ENCODE results near the gene SCNN1A.

SCNN1A gene

DNA sequence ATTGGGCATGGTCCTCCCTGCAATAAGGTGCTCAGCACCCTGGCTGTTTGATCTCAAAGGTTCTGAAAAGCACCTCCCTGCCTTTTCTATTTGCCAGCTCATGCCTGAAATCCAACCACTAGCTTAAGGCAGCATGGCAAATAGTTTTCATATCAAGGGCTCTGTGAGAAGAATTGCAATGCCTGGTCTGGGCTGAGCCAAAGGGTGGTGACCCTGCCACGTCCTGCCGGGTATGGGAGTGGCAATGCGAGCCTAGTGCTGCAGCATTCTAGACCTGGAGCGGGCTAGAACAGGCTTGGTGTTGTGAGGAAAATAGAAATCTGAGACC, 2.3 kb upstream of the SCNN1A start:
- Histone ChIP-seq H3K27me3 (ENCODE audit: insufficient read depth, poor library complexity, severe bottlenecking) (no peaks in the 10 kb centered on the region), H3K4me3 (replicated peaks; ENCODE audit: insufficient read depth, low read length) (no peak overlapping the region), H3K27ac (replicated peaks) (no peak overlapping the region)
- TF ChIP-seq SPI1 (IDR thresholded peaks at IDR 0.05; ENCODE audit: borderline replicate concordance, low read depth) (no peak), GABPA (IDR thresholded peaks at IDR 0.05; ENCODE audit: low read depth) (no peak), POLR2AphosphoS5 (IDR thresholded peaks at IDR 0.05; ENCODE audit: low read depth) (no peak)
- TF ChIP-seq, protein P1, sequence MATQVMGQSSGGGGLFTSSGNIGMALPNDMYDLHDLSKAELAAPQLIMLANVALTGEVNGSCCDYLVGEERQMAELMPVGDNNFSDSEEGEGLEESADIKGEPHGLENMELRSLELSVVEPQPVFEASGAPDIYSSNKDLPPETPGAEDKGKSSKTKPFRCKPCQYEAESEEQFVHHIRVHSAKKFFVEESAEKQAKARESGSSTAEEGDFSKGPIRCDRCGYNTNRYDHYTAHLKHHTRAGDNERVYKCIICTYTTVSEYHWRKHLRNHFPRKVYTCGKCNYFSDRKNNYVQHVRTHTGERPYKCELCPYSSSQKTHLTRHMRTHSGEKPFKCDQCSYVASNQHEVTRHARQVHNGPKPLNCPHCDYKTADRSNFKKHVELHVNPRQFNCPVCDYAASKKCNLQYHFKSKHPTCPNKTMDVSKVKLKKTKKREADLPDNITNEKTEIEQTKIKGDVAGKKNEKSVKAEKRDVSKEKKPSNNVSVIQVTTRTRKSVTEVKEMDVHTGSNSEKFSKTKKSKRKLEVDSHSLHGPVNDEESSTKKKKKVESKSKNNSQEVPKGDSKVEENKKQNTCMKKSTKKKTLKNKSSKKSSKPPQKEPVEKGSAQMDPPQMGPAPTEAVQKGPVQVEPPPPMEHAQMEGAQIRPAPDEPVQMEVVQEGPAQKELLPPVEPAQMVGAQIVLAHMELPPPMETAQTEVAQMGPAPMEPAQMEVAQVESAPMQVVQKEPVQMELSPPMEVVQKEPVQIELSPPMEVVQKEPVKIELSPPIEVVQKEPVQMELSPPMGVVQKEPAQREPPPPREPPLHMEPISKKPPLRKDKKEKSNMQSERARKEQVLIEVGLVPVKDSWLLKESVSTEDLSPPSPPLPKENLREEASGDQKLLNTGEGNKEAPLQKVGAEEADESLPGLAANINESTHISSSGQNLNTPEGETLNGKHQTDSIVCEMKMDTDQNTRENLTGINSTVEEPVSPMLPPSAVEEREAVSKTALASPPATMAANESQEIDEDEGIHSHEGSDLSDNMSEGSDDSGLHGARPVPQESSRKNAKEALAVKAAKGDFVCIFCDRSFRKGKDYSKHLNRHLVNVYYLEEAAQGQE (IDR thresholded peaks at IDR 0.05; ENCODE audit: insufficient replicate concordance, low read depth), result no peak
- TF ChIP-seq, protein P2, sequence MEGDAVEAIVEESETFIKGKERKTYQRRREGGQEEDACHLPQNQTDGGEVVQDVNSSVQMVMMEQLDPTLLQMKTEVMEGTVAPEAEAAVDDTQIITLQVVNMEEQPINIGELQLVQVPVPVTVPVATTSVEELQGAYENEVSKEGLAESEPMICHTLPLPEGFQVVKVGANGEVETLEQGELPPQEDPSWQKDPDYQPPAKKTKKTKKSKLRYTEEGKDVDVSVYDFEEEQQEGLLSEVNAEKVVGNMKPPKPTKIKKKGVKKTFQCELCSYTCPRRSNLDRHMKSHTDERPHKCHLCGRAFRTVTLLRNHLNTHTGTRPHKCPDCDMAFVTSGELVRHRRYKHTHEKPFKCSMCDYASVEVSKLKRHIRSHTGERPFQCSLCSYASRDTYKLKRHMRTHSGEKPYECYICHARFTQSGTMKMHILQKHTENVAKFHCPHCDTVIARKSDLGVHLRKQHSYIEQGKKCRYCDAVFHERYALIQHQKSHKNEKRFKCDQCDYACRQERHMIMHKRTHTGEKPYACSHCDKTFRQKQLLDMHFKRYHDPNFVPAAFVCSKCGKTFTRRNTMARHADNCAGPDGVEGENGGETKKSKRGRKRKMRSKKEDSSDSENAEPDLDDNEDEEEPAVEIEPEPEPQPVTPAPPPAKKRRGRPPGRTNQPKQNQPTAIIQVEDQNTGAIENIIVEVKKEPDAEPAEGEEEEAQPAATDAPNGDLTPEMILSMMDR (IDR thresholded peaks at IDR 0.05; ENCODE audit: insufficient read depth, low read length), result no peak
- no peak for DNase-seq (ENCODE audit: low read depth in 1 of 2, low spot score in 1 of 2)

DNA sequence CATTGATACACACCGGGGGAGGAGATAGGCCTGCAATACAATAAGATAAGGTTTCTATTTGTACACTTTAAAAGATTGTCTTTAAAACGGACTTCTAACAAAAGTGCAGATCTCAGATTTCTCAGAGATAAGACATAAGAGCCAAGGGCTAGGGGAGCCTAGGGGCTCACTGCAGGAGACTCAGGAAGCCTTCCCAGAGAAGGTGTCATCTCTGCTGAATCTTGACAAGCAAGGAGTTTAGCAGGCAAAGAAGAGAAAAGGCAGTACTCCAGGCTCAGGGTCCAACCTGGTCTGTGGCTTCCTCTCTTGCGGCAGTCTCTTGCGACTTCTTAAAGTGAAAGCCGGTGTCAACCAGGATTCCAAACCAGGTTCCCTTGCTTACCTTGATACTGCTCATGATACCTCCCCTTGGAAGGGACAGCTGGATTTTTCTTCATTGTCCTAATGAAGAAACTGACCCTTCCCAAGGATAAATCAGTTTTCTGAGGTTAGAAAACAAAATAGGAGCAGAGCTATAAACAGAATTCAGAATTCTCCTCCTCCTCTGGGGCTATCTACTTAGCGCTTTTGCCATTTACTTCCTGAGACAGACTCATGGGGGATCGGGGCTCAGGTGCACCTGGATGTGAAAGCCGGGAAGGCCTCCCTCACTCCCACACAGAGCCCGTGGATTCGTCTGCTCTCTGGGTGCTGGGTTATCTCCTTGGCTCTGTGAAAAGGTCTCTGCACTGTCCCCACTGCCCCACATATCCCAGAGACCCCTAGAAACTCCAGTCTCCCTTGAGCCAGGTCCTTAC, 1.7 kb upstream of the SCNN1A start:
- DNase-seq (ENCODE audit: low read depth in 1 of 2, low spot score in 1 of 2), result peak in 1 of 2 experiments; percentile 50
- peak; percentile 41; the same call in 1 of the 2 replicates for TF ChIP-seq SPI1 (IDR thresholded peaks at IDR 0.05; ENCODE audit: borderline replicate concordance, low read depth)
- TF ChIP-seq, protein P1 (IDR thresholded peaks at IDR 0.05; ENCODE audit: insufficient replicate concordance, low read depth), result no peak
- no peaks in the 10 kb centered on the region for H3K27me3 ChIP-seq (ENCODE audit: insufficient read depth, poor library complexity, severe bottlenecking)
- H3K27ac ChIP-seq (replicated peaks), result peak overlapping the region; percentile 44; the same call in 1 of the 2 replicates
- H3K4me3 ChIP-seq (replicated peaks; ENCODE audit: insufficient read depth, low read length), result no peak overlapping the region

DNA sequence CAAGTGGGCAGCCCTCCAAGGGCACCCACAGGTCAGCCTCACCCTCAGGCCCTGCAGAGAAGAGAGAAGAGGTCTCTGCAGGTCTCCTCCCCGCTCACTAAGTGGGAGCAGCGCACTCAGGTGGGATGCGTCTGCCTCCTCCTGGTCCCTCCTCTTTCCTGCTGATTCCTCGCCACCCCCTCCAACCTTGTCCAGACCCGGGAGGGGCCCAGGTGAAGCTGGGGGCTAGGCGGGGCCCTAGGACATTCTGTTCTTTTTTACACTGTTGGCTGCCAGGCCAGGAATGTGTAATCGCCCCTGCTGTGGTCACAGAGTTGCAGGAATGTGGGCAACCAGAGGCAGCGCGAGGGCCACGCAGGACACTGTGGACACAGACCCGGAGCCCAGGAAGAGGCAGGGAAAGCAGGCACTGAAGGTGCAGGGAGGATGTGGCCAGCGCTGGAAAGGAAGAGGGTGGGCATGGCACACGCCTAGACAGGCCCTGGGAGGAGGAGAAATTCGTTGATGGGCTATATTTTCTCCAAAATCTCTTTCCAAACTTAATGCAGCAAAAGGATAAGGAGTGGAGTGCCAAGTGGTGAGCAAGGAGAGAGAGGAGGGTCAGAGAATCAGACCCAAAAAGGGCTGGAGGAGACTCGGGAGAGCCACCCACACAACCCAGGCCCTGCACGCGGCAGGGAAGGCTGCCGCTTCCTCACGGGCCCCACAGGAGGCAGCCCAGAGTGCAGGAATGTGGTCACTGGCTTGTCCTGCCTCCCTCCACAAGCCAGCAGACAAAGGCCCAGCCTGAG, 911 bp upstream of the SCNN1A start:
- DNase-seq (ENCODE audit: low read depth in 1 of 2, low spot score in 1 of 2), result peak in 1 of 2 experiments; percentile 47

More for the DNA sequence above, 911 bp upstream of the SCNN1A start:
- Histone ChIP-seq H3K27me3 (ENCODE audit: insufficient read depth, poor library complexity, severe bottlenecking) (no peaks in the 10 kb centered on the region), H3K27ac (replicated peaks) (peak overlapping the region; percentile 44), H3K4me3 (replicated peaks; ENCODE audit: insufficient read depth, low read length) (no peak overlapping the region)
- no peak for TF ChIP-seq POLR2AphosphoS5 (IDR thresholded peaks at IDR 0.05; ENCODE audit: low read depth)
- TF ChIP-seq, protein P1 (IDR thresholded peaks at IDR 0.05; ENCODE audit: insufficient replicate concordance, low read depth), result no peak
- no peak for TF ChIP-seq GABPA (IDR thresholded peaks at IDR 0.05; ENCODE audit: low read depth)
- TF ChIP-seq, protein P2 (IDR thresholded peaks at IDR 0.05; ENCODE audit: insufficient read depth, low read length), result no peak
- no peak; the same call in 1 of the 2 replicates for TF ChIP-seq SPI1 (IDR thresholded peaks at IDR 0.05; ENCODE audit: borderline replicate concordance, low read depth)

Data from HL-60 (cell line).